H1 (cell line): ENCODE results near the gene GNG13. TPM values are rescaled to one million over a fixed set of nuclear protein-coding genes. Genes with fewer than 3 reads are reported as not detected.

Source experiments
- CTCF ChIA-PET: fragments of 300-600 bp; sonication (Branson Sonifier 250); formaldehyde crosslinking; loops from one replicate; lab custom pipeline; 2021; ENCODE audit not compliant: partially characterized antibody; lab: Charles Lee
- POLR2A ChIA-PET: fragments of 300-600 bp; sonication (Branson Sonifier 250); formaldehyde crosslinking; loops from one replicate; lab custom pipeline; 2021; ENCODE audit warnings: inconsistent platforms; ENCODE audit not compliant: partially characterized antibody; lab: Charles Lee
- DNase-seq, 2 experiments: peaks; one replicate each; pipeline versions ENCODE4 v3.0.0 to v3.0.0-alpha.2; 2010 to 2022; ENCODE audit warnings: low spot score in 2 of 2, low read depth in 1 of 2, mixed read lengths in 1 of 2
- FAIRE-seq: peaks from 2 replicates; lab custom pipeline; 2011; peaks lifted over from hg19 to GRCh38; lab: Jason Lieb, UNC
- H2AFZ ChIP-seq: 2 replicates; pipeline ENCODE4 v1.8.1; 2012; ENCODE audit warnings: low read length, inconsistent platforms
- H2AK5ac ChIP-seq: 2 replicates; pipeline ENCODE4 v1.6.1; 2013; ENCODE audit warnings: low read depth, low read length
- H2BK120ac ChIP-seq: replicated peaks from 2 replicates; pipeline ENCODE3; 2013; ENCODE audit warnings: low read depth, low read length, inconsistent platforms
- H2BK12ac ChIP-seq: 2 replicates; pipeline ENCODE4 v1.6.1; 2013; ENCODE audit warnings: low read depth, low read length
- H2BK15ac ChIP-seq: 2 replicates; pipeline ENCODE4 v1.6.1; 2013; ENCODE audit warnings: low read length
- H2BK20ac ChIP-seq: 2 replicates; pipeline ENCODE4 v1.6.1; 2013; ENCODE audit warnings: low read length
- H2BK5ac ChIP-seq: 2 replicates; pipeline ENCODE4 v1.6.1; 2013; ENCODE audit warnings: low read depth, low read length
- H3K14ac ChIP-seq: 2 replicates; pipeline ENCODE4 v1.6.1; 2013; ENCODE audit warnings: inconsistent platforms; ENCODE audit not compliant: insufficient read length
- H3K18ac ChIP-seq: 2 replicates; pipeline ENCODE4 v1.6.1; 2013; ENCODE audit warnings: low read length; ENCODE audit errors: extremely low read depth
- H3K23ac ChIP-seq: 2 replicates; pipeline ENCODE4 v1.6.1; 2013; ENCODE audit warnings: inconsistent platforms; ENCODE audit not compliant: insufficient read length
- H3K23me2 ChIP-seq: 2 replicates; pipeline ENCODE4 v1.6.1; 2013; ENCODE audit warnings: low read depth, low read length
- H3K27ac ChIP-seq: 2 replicates; pipeline ENCODE4 v1.6.1; 2011; ENCODE audit warnings: low read depth, low read length, inconsistent platforms
- H3K27me3 ChIP-seq, 4 experiments: replicated peaks in 1 of 4; 1 replicate in 1 of 4; 2 replicates in 3 of 4; pipeline versions ENCODE4 v1.6.1 to v1.8.1; 2011 to 2013; ENCODE audit warnings: low read length in 3 of 4, mild to moderate bottlenecking in 3 of 4, inconsistent platforms in 2 of 4, mixed read lengths in 2 of 4, moderate library complexity in 1 of 4; ENCODE audit not compliant: control insufficient read depth in 3 of 4, insufficient read depth in 3 of 4; ENCODE audit errors: extremely low read depth in 1 of 4
- H3K36me3 ChIP-seq, 4 experiments: 2 replicates each; pipeline versions ENCODE4 v1.6.1 to v1.8.1; 2011 to 2013; ENCODE audit warnings: mild to moderate bottlenecking in 4 of 4, low read length in 3 of 4, moderate library complexity in 2 of 4, control low read depth in 1 of 4, inconsistent platforms in 1 of 4; ENCODE audit not compliant: insufficient read depth in 4 of 4, control insufficient read depth in 2 of 4
- H3K4ac ChIP-seq: replicated peaks from 2 replicates; pipeline ENCODE3; 2013; ENCODE audit warnings: low read length, low read depth, mixed read lengths, inconsistent platforms; ENCODE audit not compliant: insufficient read length
- H3K4me1 ChIP-seq, 4 experiments: replicated peaks in 1 of 4; 1 replicate in 1 of 4; 2 replicates in 3 of 4; pipeline versions ENCODE4 v1.6.1 to v1.8.1; 2011 to 2013; ENCODE audit warnings: low read length in 3 of 4, inconsistent platforms in 2 of 4, mixed read lengths in 1 of 4; ENCODE audit not compliant: insufficient read depth in 4 of 4, control insufficient read depth in 3 of 4
- H3K4me2 ChIP-seq, 2 experiments: 2 replicates each; pipeline versions ENCODE4 v1.6.1 to v1.8.1; 2011 to 2013; ENCODE audit warnings: low read depth in 2 of 2, low read length in 2 of 2, control low read depth in 1 of 2, inconsistent platforms in 1 of 2, mild to moderate bottlenecking in 1 of 2; ENCODE audit not compliant: insufficient read depth in 1 of 2
- H3K4me3 ChIP-seq, 4 experiments: fragments of 200-600, 300-600 bp in 1 of 4; sonication (generic), shearing (Covaris generic), sonication (Bioruptor Twin) in 1 of 4; 2 replicates each; pipeline versions ENCODE4 v1.5.1 to v1.8.1; 2011 to 2016; ENCODE audit warnings: low read length in 4 of 4, low read depth in 3 of 4, control low read depth in 2 of 4, inconsistent platforms in 2 of 4, mild to moderate bottlenecking in 2 of 4, mixed read lengths in 1 of 4, moderate library complexity in 1 of 4; ENCODE audit not compliant: insufficient read depth in 2 of 4; ENCODE audit errors: extremely low read depth in 1 of 4
- H3K56ac ChIP-seq: replicated peaks from 2 replicates; pipeline ENCODE3; 2013; ENCODE audit warnings: low read depth, mild to moderate bottlenecking, mixed read lengths, low read length, inconsistent platforms; ENCODE audit not compliant: insufficient read length
- H3K79me1 ChIP-seq: 2 replicates; pipeline ENCODE4 v1.6.1; 2013; ENCODE audit warnings: low read depth, low read length, control low read depth
- H3K79me2 ChIP-seq, 2 experiments: 2 replicates each; pipeline versions ENCODE4 v1.6.1 to v1.8.1; 2012 to 2013; ENCODE audit warnings: low read length in 2 of 2, mild to moderate bottlenecking in 2 of 2, inconsistent platforms in 1 of 2; ENCODE audit not compliant: insufficient read depth in 2 of 2, control insufficient read depth in 1 of 2
- H3K9ac ChIP-seq, 4 experiments: replicated peaks in 1 of 4; 1 replicate in 1 of 4; 2 replicates in 3 of 4; pipeline versions ENCODE4 v1.6.1 to v1.8.1; 2011 to 2013; ENCODE audit warnings: low read depth in 3 of 4, low read length in 3 of 4, control low read depth in 2 of 4, mild to moderate bottlenecking in 2 of 4, moderate library complexity in 2 of 4, inconsistent platforms in 1 of 4; ENCODE audit errors: extremely low read depth in 1 of 4
- H3K9me3 ChIP-seq, 2 experiments: 2 replicates each; pipeline versions ENCODE4 v1.6.1 to v1.8.1; 2012 to 2013; ENCODE audit warnings: mild to moderate bottlenecking in 2 of 2, moderate library complexity in 2 of 2, control low read depth in 1 of 2, inconsistent platforms in 1 of 2, low read depth in 1 of 2, low read length in 1 of 2, mixed read lengths in 1 of 2; ENCODE audit not compliant: insufficient read depth in 2 of 2
- H4K20me1 ChIP-seq, 2 experiments: replicated peaks in 1 of 2; 2 replicates each; pipeline versions ENCODE3 to v1.8.1; 2011 to 2013; ENCODE audit warnings: inconsistent platforms in 2 of 2, low read length in 2 of 2, mild to moderate bottlenecking in 1 of 2; ENCODE audit not compliant: insufficient read depth in 2 of 2, control insufficient read depth in 1 of 2
- H4K5ac ChIP-seq: 2 replicates; pipeline ENCODE4 v1.6.1; 2013; ENCODE audit warnings: low read length, low read depth, mixed read lengths, inconsistent platforms; ENCODE audit not compliant: insufficient read length
- H4K8ac ChIP-seq: 2 replicates; pipeline ENCODE4 v1.8.0; 2013; ENCODE audit warnings: mild to moderate bottlenecking, moderate library complexity, low read length, inconsistent platforms; ENCODE audit not compliant: insufficient read depth; ENCODE audit errors: extremely low read depth
- H4K91ac ChIP-seq: replicated peaks from 2 replicates; pipeline ENCODE3; 2013; ENCODE audit warnings: low read length, mixed read lengths, inconsistent platforms; ENCODE audit not compliant: insufficient read length
- ATF3 ChIP-seq: IDR thresholded peaks from 2 replicates; pipeline ENCODE4 v1.6.1; 2011; ENCODE audit warnings: low read depth, mild to moderate bottlenecking, low read length; ENCODE audit not compliant: insufficient read depth
- CREB1 ChIP-seq: IDR thresholded peaks from 2 replicates; pipeline ENCODE4 v1.6.1; 2012; ENCODE audit warnings: inconsistent platforms
- EGR1 ChIP-seq: IDR thresholded peaks from 2 replicates; pipeline ENCODE4 v1.6.1; 2011; ENCODE audit warnings: low read depth, low read length, borderline replicate concordance
- JUN ChIP-seq: IDR thresholded peaks from 2 replicates; pipeline ENCODE4 v1.6.1; 2011; ENCODE audit warnings: low read depth, mild to moderate bottlenecking, improper control_type of control experiment, low read length
- KDM5A ChIP-seq: fragments of 200-600 bp; IDR thresholded peaks from 2 replicates; pipeline ENCODE4 v1.7.1; 2012; ENCODE audit warnings: mild to moderate bottlenecking, low read length, inconsistent platforms, mixed read lengths
- POLR2AphosphoS5 ChIP-seq: IDR thresholded peaks from 2 replicates; pipeline ENCODE4 v1.6.1; 2011; ENCODE audit warnings: low read depth, low read length
- POU5F1 ChIP-seq: IDR thresholded peaks from 2 replicates; pipeline ENCODE4 v1.6.1; 2011; ENCODE audit warnings: low read depth, mild to moderate bottlenecking, low read length, moderate library complexity
- RBBP5 ChIP-seq: IDR thresholded peaks from 2 replicates; pipeline ENCODE4 v1.7.1; 2012; ENCODE audit warnings: low read depth, mild to moderate bottlenecking, inconsistent platforms, low read length, moderate library complexity, borderline replicate concordance
- SIN3A ChIP-seq, 2 experiments: IDR thresholded peaks in 1 of 2; conservative IDR thresholded peaks in 1 of 2; 2 replicates each; pipeline ENCODE4 v1.6.1; 2011 to 2012; ENCODE audit warnings: low read length in 2 of 2, improper control_type of control experiment in 1 of 2, low read depth in 1 of 2, mild to moderate bottlenecking in 1 of 2
- SIRT6 ChIP-seq: IDR thresholded peaks from one replicate; pipeline ENCODE4 v1.7.1; 2012; ENCODE audit warnings: low read length, inconsistent platforms
- TEAD4 ChIP-seq: IDR thresholded peaks from 2 replicates; pipeline ENCODE4 v1.6.1; 2012; ENCODE audit warnings: low read depth, low read length, inconsistent platforms, mixed read lengths
- WGBS, 2 experiments: shearing (Covaris generic) in 1 of 2; methylation state at CpG; one replicate each; pipeline versions ENCODE4 v1.1.6 to v1.1.7; 2013 to 2015; ENCODE audit warnings: low lambda C conversion rate in 2 of 2, mixed read lengths in 2 of 2, inconsistent platforms in 1 of 2, low coverage in 1 of 2, missing lambda C conversion rate in 1 of 2; ENCODE audit not compliant: insufficient replicate concordance in 2 of 2, insufficient coverage in 1 of 2, insufficient read length in 1 of 2; ENCODE audit errors: extremely low coverage in 1 of 2, missing lambda C conversion rate in 1 of 2; 5-methylcytosine and 5-hydroxymethylcytosine counted together
- polyA plus RNA-seq, 7 experiments: library from polyadenylated mRNA; depleted of rRNA in 3 of 7; stranded (reverse) in 5 of 7; unstranded in 2 of 7; fragments of >200 nt in 5 of 7; fragments of 200-250 nt in 2 of 7; gene quantifications; 1 replicate in 5 of 7; 2 replicates in 1 of 7; 4 replicates in 1 of 7; pipeline versions ENCODE4 v1.2.1 to v1.2.3, GENCODE V29; 2011 to 2013; ENCODE audit warnings: missing spikeins in 2 of 7, mixed read lengths in 2 of 7
- total RNA-seq: library from RNA; stranded (reverse); fragmentation: NEBNext Ultra II Directional; extraction: Animal tissue kit (Norgen Biotek cat#: 25700); gene quantifications from 2 replicates; pipeline ENCODE4 v1.2.1, GENCODE V29; 2021

GNG13 gene
- total and polyA plus RNA-seq, 2 of the 8 experiments (the other 6 are each of a cell fraction or from before 2014, with no cell fraction given) = not detected

- Histone ChIP-seq H3K4me1 (peaks cover 0 to 6% (median 2%) of the 10 kb centered on the region in 4 experiments; a peak in 3 of 7 replicates), H4K8ac (no peak overlapping the region), H3K4me3 (no peak overlapping the region), H3K14ac (no peak overlapping the region), H3K27ac (no peak overlapping the region), H3K4ac (no peak overlapping the region), H3K4me2 (no peak overlapping the region), H3K36me3 (peaks cover 5 to 57% (median 12%) of the 10 kb centered on the region in 4 experiments; a peak in 6 of 8 replicates), H3K23ac (no peak overlapping the region), H2BK5ac (no peak overlapping the region), H3K56ac (no peak overlapping the region), H2BK12ac (no peak overlapping the region), H2BK120ac (no peak overlapping the region), H3K79me2 (peaks cover 0 to 3% of the 10 kb centered on the region in 2 experiments; a peak in 1 of 4 replicates), H3K9me3 (no peaks in the 10 kb centered on the region), H3K79me1 (peaks cover 4% of the 10 kb centered on the region; the same call in 1 of the 2 replicates), H3K27me3 (no peaks in the 10 kb centered on the region), H3K23me2 (0 out of 2 replicates have a peak, but pooled peaks cover under 1% of the 10 kb centered on the region), H2BK15ac (no peak overlapping the region), H4K5ac (no peak overlapping the region), H3K9ac (no peak overlapping the region), H4K20me1 (peaks cover 5 to 24% of the 10 kb centered on the region in 2 experiments), H3K18ac (no peak overlapping the region), H2AK5ac (no peak overlapping the region), H4K91ac (no peak overlapping the region), H2AFZ (no peak overlapping the region), H2BK20ac (no peak overlapping the region)
- ChIA-PET POLR2A (interaction anchor here (1.1 to 1.8 kb wide), 4 partner anchors 9 to 119 kb away, joined by 3 to 6 read pairs (median 4); partner anchors contain the start of genes ANTKMT and RHBDL1), CTCF (interaction anchor here (0.6 to 2.8 kb wide), 4 partner anchors 9 to 82 kb away, joined by 3 to 11 read pairs (median 3); no protein-coding TSS in a partner anchor)
- DNase-seq (no peak), FAIRE-seq (no peak)
- WGBS, 2 experiments = 84% methylated on average over 24 of the region's 40 CpGs; no CpG with 5 or more reads in 1 of the 2 experiments
- TF ChIP-seq JUN (no peak), SIN3A (conservative IDR thresholded peaks at IDR 0.05 in 1 of 2, IDR thresholded peaks at IDR 0.05 in 1 of 2; ENCODE audit: low read depth in 1 of 2, low read length in 2 of 2) (no peak), POLR2AphosphoS5 (no peak), CREB1 (no peak), KDM5A (no peak), RBBP5 (no peak), ATF3 (no peak), EGR1 (no peak), POU5F1 (no peak), SIRT6 (no peak), TEAD4 (no peak)
These were observed 6.3 kb downstream of the GNG13 start for GRCh38 chr16:794091-794822.
